T-helper 1 cell treated with Interleukin-12 subunit alpha and Interleukin-12 subunit beta and Interleukin-4 antibody, amounts not matched to agents 30 μg/mL and 1 μg/mL, for 36 hours (primary cell): Measurements from ENCODE around the gene HNF4A.
A peak's percentile ranks its signal among the peaks of the same experiment; 100 is the strongest.
"Not testable (repeated sequence)": the region's sequence is repeated elsewhere in the genome, so short reads cannot be mapped to it uniquely, and the experiment has no call there.

ENCODE experiments used
- H3K27ac Mint-ChIP-seq: one replicate; pipeline ENCODE4 v1.8.0; 2021; ENCODE audit warnings: mild to moderate bottlenecking, mixed read lengths
- H3K27me3 Mint-ChIP-seq: one replicate; pipeline ENCODE4 v1.8.0; 2021; ENCODE audit warnings: low read depth, mixed read lengths
- H3K36me3 Mint-ChIP-seq: one replicate; pipeline ENCODE4 v1.8.0; 2021; ENCODE audit warnings: low read depth, mixed read lengths
- H3K4me1 Mint-ChIP-seq: one replicate; pipeline ENCODE4 v1.8.0; 2021; ENCODE audit warnings: low read depth, mixed read lengths
- H3K4me3 Mint-ChIP-seq: one replicate; pipeline ENCODE4 v1.8.0; 2021; ENCODE audit warnings: mild to moderate bottlenecking, moderate library complexity, mixed read lengths
- H3K9me3 Mint-ChIP-seq: one replicate; pipeline ENCODE4 v1.8.0; 2021; ENCODE audit warnings: mixed read lengths

The HNF4A gene

DNA sequence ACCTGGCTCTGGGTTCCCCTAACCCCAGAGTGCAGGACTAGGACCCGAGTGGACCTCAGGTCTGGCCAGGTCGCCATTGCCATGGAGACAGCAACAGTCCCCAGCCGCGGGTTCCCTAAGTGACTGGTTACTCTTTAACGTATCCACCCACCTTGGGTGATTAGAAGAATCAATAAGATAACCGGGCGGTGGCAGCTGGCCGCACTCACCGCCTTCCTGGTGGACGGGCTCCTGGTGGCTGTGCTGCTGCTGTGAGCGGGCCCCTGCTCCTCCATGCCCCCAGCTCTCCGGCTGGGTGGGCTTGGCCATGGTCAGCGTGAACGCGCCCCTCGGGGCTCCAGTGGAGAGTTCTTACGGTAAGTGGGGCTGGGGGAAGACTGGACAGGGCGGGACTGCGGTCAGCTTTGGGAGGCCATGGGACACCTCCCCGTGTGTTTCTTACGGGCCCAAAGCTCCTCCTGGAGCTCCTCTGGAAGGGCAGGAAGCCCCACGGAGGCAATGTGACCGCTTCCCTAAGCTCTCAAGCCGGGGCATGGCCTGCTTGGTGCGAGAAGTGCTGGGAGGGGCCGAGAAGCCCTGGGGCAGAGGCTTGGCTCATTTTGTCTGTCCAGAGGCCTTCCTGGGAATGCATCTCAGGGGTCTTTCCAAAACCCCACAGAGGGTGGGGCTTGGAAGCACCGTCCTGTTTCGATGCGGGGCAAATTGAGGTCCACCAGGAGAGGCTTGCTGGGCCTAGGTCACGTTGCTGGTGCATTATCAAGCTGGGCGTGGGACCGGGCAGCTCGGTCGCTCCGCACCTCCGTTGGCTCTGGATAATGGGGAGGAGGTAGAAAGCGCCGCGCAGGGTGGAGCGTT, at the start of gene HNF4A:
HNF4A (plus strand) TSS at position 202 of the 855 bp plus-strand sequence; CDS start at position 308, 106 bp downstream.
- no peak within 1 kb of the TSS for H3K27ac Mint-ChIP-seq
- H3K9me3 Mint-ChIP-seq: no peaks in the 10 kb centered on the region
- H3K36me3 Mint-ChIP-seq: no peaks in the 10 kb centered on the region
- H3K4me3 Mint-ChIP-seq: no peak within 1 kb of the TSS
- H3K4me1 Mint-ChIP-seq: no peaks in the 10 kb centered on the region
- H3K27me3 Mint-ChIP-seq: peaks cover 7% of the 10 kb centered on the region

DNA sequence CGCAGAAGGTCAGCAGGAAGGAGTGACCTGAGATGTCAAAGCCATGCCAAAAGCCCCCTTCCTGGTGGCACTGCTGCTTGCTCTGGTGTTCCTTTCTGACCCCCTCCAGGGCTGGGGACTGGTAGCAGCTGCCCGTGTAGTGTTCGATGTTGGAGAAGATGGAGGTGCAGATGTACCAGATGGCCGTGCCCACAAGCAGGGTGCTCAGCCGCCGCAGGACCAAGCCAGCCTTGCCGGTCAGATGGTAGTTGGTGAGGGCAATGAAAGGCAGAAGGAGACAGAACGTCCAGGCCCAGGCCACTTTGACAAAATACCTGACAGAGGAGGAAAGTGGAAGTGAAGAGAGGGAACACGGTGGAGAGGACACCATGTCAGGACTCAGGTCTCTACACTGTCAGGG, 48.6 kb upstream of the HNF4A start:
- peaks cover 4% of the 10 kb centered on the region for H3K27me3 Mint-ChIP-seq
- H3K27ac Mint-ChIP-seq: no peak overlapping the region
- H3K36me3 Mint-ChIP-seq: no peaks in the 10 kb centered on the region
- peaks cover 16% of the 10 kb centered on the region for H3K4me1 Mint-ChIP-seq
- no peak overlapping the region for H3K4me3 Mint-ChIP-seq
- no peaks in the 10 kb centered on the region for H3K9me3 Mint-ChIP-seq

DNA sequence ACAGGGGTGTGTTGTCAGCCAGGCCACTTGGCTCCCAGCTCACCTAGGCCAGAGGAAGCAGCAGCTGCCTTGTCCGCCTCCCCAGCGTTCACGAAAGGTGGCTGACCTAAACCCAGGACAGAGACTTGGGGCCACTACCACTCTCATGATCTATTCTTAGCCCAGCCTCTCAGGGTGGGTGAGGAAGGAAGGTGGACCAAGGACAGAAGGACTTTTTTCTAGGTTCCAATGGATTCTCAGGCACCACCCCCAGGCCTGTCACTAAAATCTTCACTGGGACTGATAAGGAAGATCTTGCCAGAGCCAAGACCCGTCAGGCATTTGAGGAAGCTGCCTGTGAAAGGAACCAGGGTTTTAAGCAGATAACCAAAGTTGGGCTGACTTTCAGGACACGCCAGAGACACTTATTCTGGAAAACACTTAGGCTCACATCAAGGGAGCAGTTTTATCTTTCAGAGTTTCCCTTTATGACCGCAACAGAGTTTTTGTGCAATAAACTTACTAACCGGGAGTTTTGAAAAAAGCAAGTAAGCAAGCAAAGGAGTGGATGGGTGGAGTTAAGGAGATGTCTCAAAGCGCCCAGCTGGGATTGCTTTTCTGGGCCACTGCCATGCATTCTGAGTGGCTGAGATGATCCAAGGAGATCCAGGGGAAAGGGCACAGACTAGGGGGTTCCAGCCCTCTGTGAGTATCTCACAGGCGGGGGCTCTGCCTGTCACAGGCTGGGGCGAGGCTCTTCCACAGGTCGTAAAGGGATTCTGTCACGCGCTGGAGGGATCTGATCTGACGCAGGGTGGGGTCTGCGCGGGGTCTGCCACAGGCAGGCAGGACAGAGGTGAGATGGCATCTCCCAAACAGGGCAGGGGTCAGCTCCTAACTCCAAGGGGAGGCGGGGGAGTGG, 45.5 kb upstream of the HNF4A start:
- H3K4me1 Mint-ChIP-seq: peaks cover 16% of the 10 kb centered on the region

DNA sequence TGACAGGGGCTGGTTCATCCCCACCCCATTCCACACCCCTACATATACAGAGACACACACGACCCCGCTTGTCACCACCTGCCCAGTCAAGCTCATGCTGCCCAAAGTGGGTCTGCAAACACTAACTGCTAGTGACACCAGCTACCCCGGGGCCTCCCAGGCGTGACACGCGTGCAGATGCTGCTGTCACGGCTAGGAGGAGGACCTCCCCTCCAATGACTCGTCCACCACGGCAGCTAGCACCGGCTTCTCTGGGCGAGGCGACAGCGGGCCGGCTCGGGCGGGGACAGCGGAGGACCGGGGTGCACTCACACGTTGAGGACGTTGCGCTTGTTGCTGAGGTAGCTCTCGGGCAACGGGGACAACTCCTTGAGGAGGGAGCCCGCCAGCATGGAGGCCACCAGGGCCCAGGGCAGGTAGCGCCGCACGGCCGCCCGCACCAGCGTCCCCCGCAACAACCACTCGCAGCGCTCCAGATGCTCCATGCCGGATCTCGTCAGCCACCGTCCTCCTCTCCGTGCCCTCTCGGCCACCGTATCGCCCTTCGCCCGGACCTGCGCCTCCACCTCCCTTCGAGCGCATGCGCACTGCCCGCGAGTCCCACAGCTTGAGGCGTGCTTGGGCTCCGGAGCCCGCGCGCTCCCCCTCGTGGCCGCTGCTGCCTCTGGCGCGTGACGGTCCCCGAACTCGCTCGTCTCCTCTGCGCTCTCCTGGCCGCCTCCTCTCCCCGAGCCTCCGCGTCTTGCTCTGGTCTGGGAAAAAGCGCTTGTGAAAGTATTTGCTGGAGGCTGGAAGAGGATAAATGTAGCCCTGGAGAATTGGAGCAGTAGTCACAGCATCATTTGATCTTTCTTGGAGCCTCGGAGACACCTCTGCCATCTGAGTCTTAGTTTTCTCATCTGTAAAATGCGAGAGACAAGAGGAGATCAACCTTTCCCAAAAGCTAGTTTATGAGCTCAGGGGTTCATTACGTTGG, 44.5 kb upstream of the HNF4A start, which contains the start of gene FITM2:
FITM2 (minus strand) TSS at position 539 of the 976 bp plus-strand sequence; CDS start at position 485, 54 bp downstream.
- Mint-ChIP-seq H3K27me3 (peaks cover 4% of the 10 kb centered on the region), H3K4me3 (peak within 1 kb of the TSS; percentile 90)

More for the DNA sequence above, 45.5 kb upstream of the HNF4A start:
- Mint-ChIP-seq H3K9me3 (no peaks in the 10 kb centered on the region), H3K27me3 (peaks cover 4% of the 10 kb centered on the region), H3K36me3 (no peaks in the 10 kb centered on the region), H3K4me3 (peak overlapping the region; percentile 90), H3K27ac (peak overlapping the region; percentile 83)

DNA sequence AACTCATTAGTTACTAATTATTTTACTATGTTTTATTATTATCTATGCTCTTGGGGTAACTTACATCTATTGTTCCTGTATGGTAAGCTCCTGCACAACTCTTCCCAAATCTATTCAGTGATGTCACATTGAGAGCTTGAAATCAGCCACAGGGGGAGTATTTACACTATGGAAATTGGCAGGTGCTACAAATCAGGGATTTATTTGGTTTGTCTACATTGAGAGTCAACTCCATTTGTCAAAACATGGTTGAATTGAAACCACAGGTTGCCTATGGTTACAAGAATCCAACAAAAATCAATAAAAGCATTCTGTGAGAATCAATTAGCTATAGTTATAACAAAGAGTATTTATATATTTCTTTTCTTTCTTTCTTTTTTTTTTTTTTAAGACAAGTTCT, 40.6 kb upstream of the HNF4A start:
- H3K4me1 Mint-ChIP-seq: peaks cover 12% of the 10 kb centered on the region
- H3K9me3 Mint-ChIP-seq: no peaks in the 10 kb centered on the region
- no peak overlapping the region for H3K27ac Mint-ChIP-seq
- no peaks in the 10 kb centered on the region for H3K36me3 Mint-ChIP-seq
- peaks cover 4% of the 10 kb centered on the region for H3K27me3 Mint-ChIP-seq
- H3K4me3 Mint-ChIP-seq: no peak overlapping the region

More for the DNA sequence above, 44.5 kb upstream of the HNF4A start, which contains the start of gene FITM2:
- no peaks in the 10 kb centered on the region for H3K9me3 Mint-ChIP-seq
- peak within 1 kb of the TSS; percentile 83 for H3K27ac Mint-ChIP-seq
- peaks cover 16% of the 10 kb centered on the region for H3K4me1 Mint-ChIP-seq
- no peaks in the 10 kb centered on the region for H3K36me3 Mint-ChIP-seq

DNA sequence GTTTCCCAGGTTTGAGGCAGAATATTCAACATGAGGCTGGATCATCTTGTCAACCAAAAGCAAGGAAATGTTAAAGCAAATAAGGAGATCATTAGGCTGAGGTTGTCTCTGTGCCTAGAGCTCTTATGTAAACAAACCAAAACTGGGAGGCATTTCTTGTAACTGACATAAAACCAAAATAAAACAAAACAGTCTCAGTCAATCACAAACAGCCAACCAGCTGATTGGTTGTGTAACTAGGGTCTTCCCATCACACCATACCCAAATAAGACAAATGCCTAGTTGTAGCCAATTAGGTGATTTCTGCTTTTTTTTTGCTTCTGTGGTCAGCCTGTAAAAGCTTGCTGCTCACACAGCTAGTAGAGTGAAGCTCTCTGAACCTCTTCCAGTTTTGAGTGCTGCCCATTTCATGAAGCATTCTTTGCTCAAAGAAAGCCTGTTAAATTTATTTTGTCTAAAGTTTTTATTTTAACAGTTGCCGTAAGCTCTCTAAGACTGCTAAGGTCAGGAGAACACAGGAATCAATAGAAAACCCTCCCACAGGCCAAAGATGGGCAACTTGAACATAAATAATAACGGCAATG, 35.6 kb upstream of the HNF4A start:
- Mint-ChIP-seq H3K27me3 (no peaks in the 10 kb centered on the region), H3K4me3 (no peak overlapping the region), H3K27ac (no peak overlapping the region), H3K36me3 (no peaks in the 10 kb centered on the region), H3K9me3 (no peaks in the 10 kb centered on the region), H3K4me1 (no peaks in the 10 kb centered on the region)

DNA sequence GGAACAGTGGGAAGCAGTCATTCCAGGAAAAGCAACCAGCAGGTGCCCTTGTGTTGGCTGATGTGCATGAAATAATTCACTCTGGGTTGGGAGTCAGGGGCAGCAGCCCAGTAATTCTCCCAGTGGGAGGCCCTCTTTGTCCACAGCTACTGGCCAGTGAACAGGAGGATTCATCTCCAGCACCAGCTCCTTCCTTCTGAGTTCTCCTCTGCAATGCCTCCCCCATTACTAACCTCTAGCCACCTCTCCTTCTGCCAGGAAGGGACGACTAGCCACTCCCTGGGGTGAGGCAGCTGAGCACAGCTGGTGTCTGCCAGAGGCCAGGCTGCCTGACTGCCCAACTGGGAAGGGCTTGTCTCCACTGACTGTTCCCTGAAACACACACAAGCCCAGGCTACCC, 31.2 kb upstream of the HNF4A start:
- H3K4me3 Mint-ChIP-seq: no peak overlapping the region
- no peak overlapping the region for H3K27ac Mint-ChIP-seq
- H3K27me3 Mint-ChIP-seq: peaks cover 12% of the 10 kb centered on the region
- H3K4me1 Mint-ChIP-seq: no peaks in the 10 kb centered on the region
- H3K9me3 Mint-ChIP-seq: no peaks in the 10 kb centered on the region
- no peaks in the 10 kb centered on the region for H3K36me3 Mint-ChIP-seq

DNA sequence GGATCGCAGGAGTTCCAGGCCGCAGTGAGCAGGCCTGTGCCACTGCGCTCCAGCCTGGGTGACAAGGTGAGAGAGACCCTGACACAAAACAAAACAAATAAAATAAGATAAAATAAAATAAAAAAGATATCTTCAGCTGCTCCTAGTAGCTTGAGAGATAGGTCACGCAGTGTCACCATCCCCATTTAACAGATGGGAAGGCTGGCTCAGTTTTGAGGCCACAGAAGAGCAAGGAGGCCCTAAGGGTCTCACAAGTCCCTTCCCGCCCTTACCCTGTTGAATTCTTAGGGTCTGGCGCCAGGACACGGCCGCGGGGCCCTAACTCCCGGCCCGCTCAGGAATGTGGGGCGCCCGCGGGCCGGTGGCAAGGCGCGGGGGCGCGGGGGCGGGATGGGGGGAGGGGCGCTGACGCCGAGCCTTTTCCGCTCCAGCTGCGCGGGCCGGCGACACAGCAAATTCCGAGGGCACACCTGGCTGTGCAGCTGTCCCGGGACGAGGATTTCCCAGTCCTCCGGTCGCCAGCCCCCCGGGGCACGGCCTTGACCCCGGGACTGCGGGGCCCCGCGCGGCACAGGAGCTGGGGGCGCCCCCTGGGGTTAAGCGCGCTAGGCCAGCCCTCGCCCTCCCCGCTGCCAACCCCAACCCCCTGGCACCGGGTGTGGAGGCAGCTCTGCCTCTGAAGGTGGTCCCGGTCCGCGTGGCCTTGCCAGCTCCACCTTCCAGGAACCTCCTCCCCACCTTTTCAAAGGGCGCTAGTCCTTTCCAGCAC, 28.9 kb upstream of the HNF4A start:
- Mint-ChIP-seq H3K9me3 (no peaks in the 10 kb centered on the region), H3K27ac (no peak overlapping the region), H3K4me3 (no peak overlapping the region), H3K27me3 (peaks cover 12% of the 10 kb centered on the region), H3K4me1 (no peaks in the 10 kb centered on the region), H3K36me3 (no peaks in the 10 kb centered on the region)

DNA sequence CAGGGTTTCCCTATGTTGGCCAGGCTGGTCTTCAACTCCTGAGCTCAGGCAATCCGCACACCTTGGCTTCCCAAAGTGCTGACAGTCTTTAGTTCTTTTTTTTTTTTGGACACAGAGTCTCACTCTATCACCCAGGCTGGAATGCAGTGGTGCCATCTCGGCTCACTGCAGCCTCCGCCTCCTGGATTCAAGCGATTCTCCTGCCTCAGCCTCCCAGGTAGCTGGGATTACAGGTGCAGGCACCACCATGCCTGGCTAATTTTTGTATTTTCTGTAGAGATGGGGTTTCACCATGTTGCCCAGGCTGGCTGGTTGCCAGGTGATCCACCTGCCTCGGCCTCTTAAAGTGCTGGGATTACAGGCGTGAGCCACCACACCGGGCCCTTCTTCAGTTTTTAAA, 27.8 kb upstream of the HNF4A start:
- not testable (repeated sequence) for H3K27ac Mint-ChIP-seq, H3K36me3 Mint-ChIP-seq, H3K4me3 Mint-ChIP-seq, H3K4me1 Mint-ChIP-seq, H3K9me3 Mint-ChIP-seq
- H3K27me3 Mint-ChIP-seq: peaks cover 12% of the 10 kb centered on the region

DNA sequence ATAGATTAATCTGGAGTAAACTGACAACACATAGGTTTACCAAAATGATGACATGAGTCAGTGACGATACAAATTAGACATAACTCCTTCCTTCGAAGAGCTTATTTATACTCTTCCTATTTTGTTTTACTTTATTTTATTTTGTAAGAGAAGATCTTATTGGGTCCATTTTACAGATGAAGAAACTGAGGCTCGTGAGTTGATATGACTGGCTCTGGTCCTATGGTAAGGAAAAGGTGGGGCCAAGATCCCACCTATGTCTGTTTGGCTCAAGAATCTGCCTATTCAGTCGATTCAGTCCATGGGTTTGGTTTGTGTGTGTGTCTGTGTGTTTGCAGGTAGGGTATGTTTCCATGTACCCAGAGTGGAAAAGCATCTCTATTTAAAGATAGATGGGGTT, 27.1 kb upstream of the HNF4A start:
- no peaks in the 10 kb centered on the region for H3K36me3 Mint-ChIP-seq
- no peak overlapping the region for H3K27ac Mint-ChIP-seq
- peaks cover 12% of the 10 kb centered on the region for H3K27me3 Mint-ChIP-seq
- no peaks in the 10 kb centered on the region for H3K4me1 Mint-ChIP-seq
- no peak overlapping the region for H3K4me3 Mint-ChIP-seq
- H3K9me3 Mint-ChIP-seq: no peaks in the 10 kb centered on the region

DNA sequence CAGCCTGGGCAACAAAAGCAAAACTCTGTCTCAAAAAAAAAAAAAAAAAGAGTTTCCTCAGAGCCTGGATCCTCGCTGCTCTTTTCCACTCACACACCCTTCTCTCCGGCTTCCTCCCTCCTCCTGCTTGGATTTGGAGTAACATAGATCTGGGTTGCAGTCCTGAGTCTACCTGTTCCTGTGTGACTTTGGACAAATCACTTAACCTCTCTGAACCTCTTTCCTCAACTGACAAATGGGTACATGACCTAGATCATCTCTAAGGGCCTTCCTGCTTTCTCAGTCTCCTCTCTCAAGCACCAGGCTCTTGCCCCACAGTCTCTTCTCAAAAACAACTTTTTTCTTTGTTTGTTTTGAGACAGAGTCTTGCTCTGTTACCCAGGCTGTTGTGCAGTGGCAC, 24.3 kb upstream of the HNF4A start:
- H3K4me1 Mint-ChIP-seq: no peaks in the 10 kb centered on the region

DNA sequence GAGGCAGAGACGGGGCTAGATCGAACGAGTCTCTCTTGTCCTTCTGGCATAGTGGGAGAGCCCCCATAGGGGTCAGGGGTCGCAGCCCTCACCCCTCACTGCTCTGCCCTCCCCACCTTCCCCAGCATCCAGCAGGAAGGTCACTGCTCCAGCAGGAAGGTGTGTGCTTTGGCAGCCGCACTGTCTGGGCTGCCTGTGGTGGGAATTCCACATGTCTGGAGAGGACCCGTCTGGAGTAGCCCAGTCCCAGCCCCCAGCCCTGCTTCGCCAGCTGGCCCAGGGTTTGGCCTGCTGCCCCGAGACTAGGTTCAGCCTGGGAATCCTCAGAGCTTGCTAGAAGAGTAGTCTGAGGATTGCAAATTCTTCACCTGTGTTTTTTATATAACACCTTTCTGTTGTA, 21.2 kb upstream of the HNF4A start:
- Mint-ChIP-seq H3K9me3 (no peaks in the 10 kb centered on the region), H3K36me3 (no peaks in the 10 kb centered on the region), H3K4me3 (no peak overlapping the region), H3K4me1 (no peaks in the 10 kb centered on the region), H3K27me3 (peaks cover 11% of the 10 kb centered on the region), H3K27ac (no peak overlapping the region)

More for the DNA sequence above, 24.3 kb upstream of the HNF4A start:
- H3K27ac Mint-ChIP-seq: no peak overlapping the region
- H3K9me3 Mint-ChIP-seq: no peaks in the 10 kb centered on the region
- H3K4me3 Mint-ChIP-seq: no peak overlapping the region
- H3K36me3 Mint-ChIP-seq: no peaks in the 10 kb centered on the region
- H3K27me3 Mint-ChIP-seq: peaks cover 19% of the 10 kb centered on the region

DNA sequence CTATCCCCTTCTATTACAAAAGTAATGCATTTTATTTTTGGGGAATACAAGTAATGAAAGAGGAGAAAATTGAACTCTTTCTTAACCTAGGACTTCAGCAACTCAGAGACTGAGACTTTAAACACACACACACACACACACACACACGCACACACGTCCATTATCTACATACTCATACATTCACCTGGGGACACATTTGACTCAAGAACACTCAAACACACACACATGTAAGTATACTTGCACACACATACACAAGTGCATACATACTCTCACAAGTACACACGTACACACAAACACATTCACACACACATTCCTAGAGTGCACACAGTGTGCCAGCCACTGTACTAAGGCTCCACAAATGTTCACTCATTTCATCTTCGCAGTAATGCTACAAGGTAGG, 20.8 kb upstream of the HNF4A start:
- no peaks in the 10 kb centered on the region for H3K36me3 Mint-ChIP-seq
- H3K27me3 Mint-ChIP-seq: peaks cover 11% of the 10 kb centered on the region
- H3K4me3 Mint-ChIP-seq: no peak overlapping the region
- no peaks in the 10 kb centered on the region for H3K4me1 Mint-ChIP-seq
- H3K9me3 Mint-ChIP-seq: no peaks in the 10 kb centered on the region
- no peak overlapping the region for H3K27ac Mint-ChIP-seq
